Bronchial epithelial cell (primary cell): ENCODE data around the gene AADAT. TPM values are rescaled to one million over a fixed set of nuclear protein-coding genes. Genes with fewer than 3 reads are reported as not detected.
A peak's percentile ranks its signal among the peaks of the same experiment; 100 is the strongest.

Source experiments
- DNase-seq: peaks from one replicate; pipeline ENCODE4 v3.0.0-alpha.2; 2010; ENCODE audit warnings: low read depth
- FAIRE-seq: peaks from 2 replicates; lab custom pipeline; 2011; peaks lifted over from hg19 to GRCh38; lab: Jason Lieb, UNC
- H3K27me3 ChIP-seq: 2 replicates; pipeline ENCODE4 v1.5.1; 2011; ENCODE audit warnings: low read length; ENCODE audit not compliant: control insufficient read depth, insufficient read depth
- H3K36me3 ChIP-seq: 2 replicates; pipeline ENCODE4 v1.5.1; 2011; ENCODE audit warnings: low read length; ENCODE audit not compliant: control insufficient read depth, insufficient read depth
- H3K4me3 ChIP-seq: 2 replicates; pipeline ENCODE4 v1.5.1; 2011; ENCODE audit warnings: mild to moderate bottlenecking, low read depth, low read length, control low read depth
- total RNA-seq: library from RNA; depleted of rRNA; stranded (reverse); fragments of >200 nt; gene quantifications from 2 replicates; pipeline ENCODE4 v1.2.1, GENCODE V29; 2014
- TF ChIP-seq, protein P1 (sequence below): IDR thresholded peaks from 2 replicates; pipeline ENCODE4 v1.5.1; 2011; ENCODE audit warnings: mild to moderate bottlenecking, moderate library complexity, low read length, control low read depth, inconsistent platforms; ENCODE audit not compliant: insufficient read depth, severe bottlenecking

AADAT gene
- total RNA-seq, 1 donor from 2014 or later: 1.1 TPM

DNA sequence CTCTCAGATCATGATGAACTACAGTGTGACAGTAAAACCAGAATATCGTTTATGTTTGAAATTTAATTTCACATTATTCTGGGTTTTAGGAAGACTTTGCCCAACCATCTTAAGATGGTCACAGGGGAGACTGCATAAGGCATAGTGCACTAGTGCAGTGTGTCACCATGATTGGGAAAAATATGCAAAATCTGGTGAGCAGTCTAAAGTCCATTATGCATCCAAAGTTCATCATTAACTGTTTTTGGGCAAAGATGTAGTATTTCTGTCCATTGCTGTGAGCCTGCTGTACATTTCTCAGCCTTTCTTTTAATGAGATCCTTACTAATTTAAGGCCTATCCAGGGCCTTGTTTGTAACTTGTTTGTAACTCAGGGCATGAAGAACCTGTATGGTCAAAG, 52.3 kb downstream of the AADAT start:
- no peak for FAIRE-seq
- TF ChIP-seq, protein P1, sequence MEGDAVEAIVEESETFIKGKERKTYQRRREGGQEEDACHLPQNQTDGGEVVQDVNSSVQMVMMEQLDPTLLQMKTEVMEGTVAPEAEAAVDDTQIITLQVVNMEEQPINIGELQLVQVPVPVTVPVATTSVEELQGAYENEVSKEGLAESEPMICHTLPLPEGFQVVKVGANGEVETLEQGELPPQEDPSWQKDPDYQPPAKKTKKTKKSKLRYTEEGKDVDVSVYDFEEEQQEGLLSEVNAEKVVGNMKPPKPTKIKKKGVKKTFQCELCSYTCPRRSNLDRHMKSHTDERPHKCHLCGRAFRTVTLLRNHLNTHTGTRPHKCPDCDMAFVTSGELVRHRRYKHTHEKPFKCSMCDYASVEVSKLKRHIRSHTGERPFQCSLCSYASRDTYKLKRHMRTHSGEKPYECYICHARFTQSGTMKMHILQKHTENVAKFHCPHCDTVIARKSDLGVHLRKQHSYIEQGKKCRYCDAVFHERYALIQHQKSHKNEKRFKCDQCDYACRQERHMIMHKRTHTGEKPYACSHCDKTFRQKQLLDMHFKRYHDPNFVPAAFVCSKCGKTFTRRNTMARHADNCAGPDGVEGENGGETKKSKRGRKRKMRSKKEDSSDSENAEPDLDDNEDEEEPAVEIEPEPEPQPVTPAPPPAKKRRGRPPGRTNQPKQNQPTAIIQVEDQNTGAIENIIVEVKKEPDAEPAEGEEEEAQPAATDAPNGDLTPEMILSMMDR: no peak
- DNase-seq: no peak
- Histone ChIP-seq H3K27me3 (no peaks in the 10 kb centered on the region), H3K36me3 (no peaks in the 10 kb centered on the region), H3K4me3 (no peak overlapping the region)

DNA sequence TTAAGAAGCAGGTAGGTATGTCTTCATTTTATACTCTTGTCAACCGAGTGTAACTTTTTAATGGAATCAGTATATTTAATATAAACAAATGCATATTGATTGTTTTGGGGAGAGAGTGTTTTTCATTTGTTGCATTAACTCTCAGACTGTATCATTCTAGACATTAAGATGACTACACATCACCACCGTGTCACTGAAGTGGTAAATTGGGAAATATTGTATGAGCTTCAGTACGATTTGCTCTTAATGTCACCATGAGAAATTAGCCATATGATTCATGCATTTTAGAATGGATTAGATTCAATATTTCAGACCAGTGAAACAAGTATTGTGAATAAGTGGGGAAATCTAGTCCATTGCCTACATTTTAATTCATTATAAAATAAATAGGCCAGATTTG, 53.9 kb downstream of the AADAT start:
- DNase-seq (no peak), FAIRE-seq (no peak)
- TF ChIP-seq, protein P1: no peak
- H3K36me3 ChIP-seq: no peaks in the 10 kb centered on the region
- no peaks in the 10 kb centered on the region for H3K27me3 ChIP-seq
- no peak overlapping the region for H3K4me3 ChIP-seq

DNA sequence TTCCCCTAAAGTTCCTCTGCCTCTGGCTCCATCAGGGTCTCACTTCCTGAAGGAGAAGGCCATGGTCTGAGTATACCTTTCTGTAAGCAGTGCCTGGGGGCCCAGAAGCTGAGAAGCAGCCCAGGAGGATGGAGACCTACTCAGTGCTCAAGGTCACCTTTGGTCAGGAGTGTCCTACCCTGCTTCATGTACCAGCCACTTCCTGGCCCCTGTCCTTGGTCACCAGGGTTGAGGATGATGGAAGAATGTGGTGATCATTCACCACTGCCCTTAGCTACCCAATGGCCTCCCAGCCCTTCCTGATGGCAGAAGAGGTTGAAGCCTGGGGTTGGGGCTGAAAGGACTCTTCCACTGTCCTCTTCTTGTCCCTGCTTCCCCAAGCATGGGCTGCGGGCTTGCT, 54.5 kb downstream of the AADAT start:
- TF ChIP-seq, protein P1: no peak
- no peak for FAIRE-seq
- no peak for DNase-seq
- H3K36me3 ChIP-seq: no peaks in the 10 kb centered on the region
- H3K4me3 ChIP-seq: no peak overlapping the region
- H3K27me3 ChIP-seq: no peaks in the 10 kb centered on the region

DNA sequence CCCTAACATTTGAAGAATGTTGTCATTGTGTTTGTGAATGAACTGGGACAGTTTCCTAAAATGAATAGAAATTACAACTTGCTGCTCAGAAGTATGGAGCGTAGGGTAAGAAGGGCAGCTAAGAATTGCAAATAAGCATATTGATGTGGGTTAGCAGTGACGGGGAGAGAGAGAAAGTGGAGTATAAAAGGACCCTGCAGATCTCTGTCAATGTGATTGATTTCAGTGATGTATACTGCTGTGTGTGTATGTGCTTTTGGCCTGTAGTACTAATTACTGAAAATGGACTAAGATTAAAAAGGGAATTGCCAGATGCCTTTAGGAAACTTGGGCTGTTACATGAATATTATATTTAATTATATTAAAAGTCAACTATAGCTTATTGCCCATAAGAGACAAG, 55.8 kb downstream of the AADAT start:
- Histone ChIP-seq H3K4me3 (no peak overlapping the region), H3K36me3 (no peaks in the 10 kb centered on the region), H3K27me3 (no peaks in the 10 kb centered on the region)
- DNase-seq (no peak), FAIRE-seq (no peak)
- TF ChIP-seq, protein P1: no peak

DNA sequence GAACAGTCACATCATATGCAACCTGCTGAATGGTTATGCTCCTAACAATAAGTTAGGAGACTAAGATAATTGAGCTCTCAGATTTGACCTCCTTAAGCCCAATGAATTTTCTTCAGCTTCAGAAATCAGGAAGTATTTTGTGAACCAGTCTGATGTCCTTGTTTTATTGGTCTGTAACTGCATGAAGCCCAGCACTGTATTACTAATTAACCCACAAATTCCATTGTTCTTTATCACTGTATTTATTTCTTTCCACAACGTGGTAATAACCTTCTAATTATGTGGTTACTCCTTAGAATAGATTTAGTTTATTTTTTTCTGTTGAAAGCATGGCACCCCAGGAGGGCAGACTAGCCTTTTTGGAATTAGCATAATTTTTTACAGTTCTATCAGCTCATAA, 59.6 kb downstream of the AADAT start:
- Histone ChIP-seq H3K27me3 (no peaks in the 10 kb centered on the region), H3K36me3 (no peaks in the 10 kb centered on the region), H3K4me3 (no peak overlapping the region)
- TF ChIP-seq, protein P1: no peak
- FAIRE-seq: no peak
- peak; percentile 49 for DNase-seq

DNA sequence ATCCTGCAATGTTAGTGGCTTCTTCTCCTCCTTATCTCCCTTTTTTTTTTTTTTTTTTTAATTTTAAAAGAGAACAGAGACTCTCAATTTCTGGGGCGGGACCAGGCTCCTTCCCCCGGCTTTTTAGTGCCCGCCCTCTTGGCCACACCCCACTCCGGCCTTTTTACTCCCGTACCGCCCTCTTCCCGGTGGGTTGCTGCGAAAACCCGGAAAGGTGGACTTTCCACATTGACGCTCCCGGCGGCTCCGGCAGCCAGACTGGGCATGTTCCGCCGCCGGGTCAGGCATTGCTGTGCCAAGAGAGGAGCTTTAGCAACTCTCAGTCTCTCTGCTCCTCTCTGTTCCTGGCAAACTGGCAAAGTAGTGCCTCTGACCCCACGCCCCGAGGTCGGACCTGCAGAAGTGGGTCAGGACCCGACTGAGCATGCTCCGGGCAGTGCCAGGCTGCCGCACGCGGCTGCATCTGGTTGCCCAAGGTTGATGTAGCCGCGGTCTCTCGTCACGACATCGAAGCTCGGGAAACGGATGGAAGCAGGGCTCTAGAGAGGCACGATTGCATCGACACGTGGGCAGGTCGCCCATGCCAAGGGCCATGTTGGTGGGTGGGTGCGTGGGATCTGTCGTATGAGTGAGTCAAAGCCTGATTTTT, 62.5 kb downstream of the AADAT start:
- FAIRE-seq: no peak
- no peaks in the 10 kb centered on the region for H3K27me3 ChIP-seq
- peak; percentile 77 for DNase-seq
- H3K4me3 ChIP-seq: peak overlapping the region; percentile 57
- TF ChIP-seq, protein P1: no peak
- H3K36me3 ChIP-seq: no peaks in the 10 kb centered on the region
